HFF-Myc (cell line): ENCODE results near the gene CMYA5.

ENCODE experiments used
- DNase-seq: peaks from one replicate; pipeline ENCODE4 v3.0.0-alpha.2; 2011; ENCODE audit warnings: low read depth; ENCODE audit errors: extremely low read depth
- H3K4me3 ChIP-seq: replicated peaks from 2 replicates; pipeline ENCODE4 v1.5.1; 2011; ENCODE audit warnings: low read depth, mild to moderate bottlenecking, control low read depth, low read length
- TF ChIP-seq, protein P1 (sequence below): IDR thresholded peaks from 2 replicates; pipeline ENCODE4 v1.5.1; 2012; ENCODE audit warnings: mild to moderate bottlenecking, low read depth, low read length, control low read depth; ENCODE audit errors: missing control alignments

CMYA5 gene

DNA sequence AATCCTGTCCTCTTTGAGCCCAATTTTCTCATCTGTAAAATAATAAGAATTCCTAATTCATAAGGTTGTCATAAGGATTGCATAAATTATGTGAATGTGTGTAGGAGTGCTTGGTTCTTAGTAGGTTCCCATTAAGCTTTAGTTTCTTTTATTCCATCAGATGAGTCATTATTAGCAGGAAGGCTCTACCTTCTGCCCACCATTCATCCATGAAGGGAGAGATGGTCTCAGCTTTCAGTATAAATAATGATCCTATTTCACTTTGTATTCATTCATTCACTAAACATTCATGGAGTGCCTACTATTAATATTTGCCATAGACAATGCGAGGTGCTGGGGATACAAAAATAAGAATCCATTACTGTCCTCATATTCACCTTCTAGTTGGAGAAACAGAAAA, 3.0 kb downstream of the CMYA5 start:
- no peak overlapping the region for H3K4me3 ChIP-seq
- TF ChIP-seq, protein P1, sequence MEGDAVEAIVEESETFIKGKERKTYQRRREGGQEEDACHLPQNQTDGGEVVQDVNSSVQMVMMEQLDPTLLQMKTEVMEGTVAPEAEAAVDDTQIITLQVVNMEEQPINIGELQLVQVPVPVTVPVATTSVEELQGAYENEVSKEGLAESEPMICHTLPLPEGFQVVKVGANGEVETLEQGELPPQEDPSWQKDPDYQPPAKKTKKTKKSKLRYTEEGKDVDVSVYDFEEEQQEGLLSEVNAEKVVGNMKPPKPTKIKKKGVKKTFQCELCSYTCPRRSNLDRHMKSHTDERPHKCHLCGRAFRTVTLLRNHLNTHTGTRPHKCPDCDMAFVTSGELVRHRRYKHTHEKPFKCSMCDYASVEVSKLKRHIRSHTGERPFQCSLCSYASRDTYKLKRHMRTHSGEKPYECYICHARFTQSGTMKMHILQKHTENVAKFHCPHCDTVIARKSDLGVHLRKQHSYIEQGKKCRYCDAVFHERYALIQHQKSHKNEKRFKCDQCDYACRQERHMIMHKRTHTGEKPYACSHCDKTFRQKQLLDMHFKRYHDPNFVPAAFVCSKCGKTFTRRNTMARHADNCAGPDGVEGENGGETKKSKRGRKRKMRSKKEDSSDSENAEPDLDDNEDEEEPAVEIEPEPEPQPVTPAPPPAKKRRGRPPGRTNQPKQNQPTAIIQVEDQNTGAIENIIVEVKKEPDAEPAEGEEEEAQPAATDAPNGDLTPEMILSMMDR: no peak
- no peak for DNase-seq

DNA sequence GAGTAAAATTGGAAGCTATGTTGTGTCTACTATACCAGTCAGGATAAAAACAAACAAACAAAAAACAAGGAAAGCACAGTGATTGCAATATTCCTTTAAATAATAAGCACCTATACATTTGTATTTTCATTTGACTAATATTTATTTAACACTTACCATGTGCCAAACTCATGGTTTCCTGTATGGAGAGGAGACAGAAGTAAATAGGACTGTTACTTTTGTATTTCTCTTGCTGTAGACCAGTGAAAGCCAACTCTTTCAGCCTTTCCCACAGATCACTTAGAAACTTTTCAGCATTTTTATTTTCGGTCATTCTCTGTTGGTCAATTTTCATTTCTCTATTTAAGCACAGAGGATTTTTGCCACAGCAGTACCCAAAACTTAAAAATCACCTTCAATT, 4.5 kb downstream of the CMYA5 start:
- no peak overlapping the region for H3K4me3 ChIP-seq
- TF ChIP-seq, protein P1: no peak
- no peak for DNase-seq

DNA sequence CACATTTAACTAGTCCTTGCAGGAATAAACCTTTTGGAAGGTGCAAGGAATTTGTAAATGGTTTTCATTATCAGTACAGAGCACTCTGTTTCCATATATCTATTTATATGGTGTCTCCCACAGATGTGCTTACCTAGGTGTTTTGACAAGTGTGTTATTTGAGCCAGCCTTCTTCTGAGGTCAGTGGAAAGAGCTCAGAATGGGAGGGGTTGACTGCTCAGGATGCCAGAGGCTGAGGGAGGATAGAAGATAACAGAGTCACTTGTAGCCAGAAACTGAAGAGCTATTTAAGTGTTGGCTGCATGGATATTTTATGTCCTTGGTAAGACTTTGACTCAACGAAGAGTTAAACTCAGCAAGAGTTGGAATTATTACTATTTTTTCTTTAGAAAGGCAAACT, 5.0 kb downstream of the CMYA5 start:
- DNase-seq: no peak

DNA sequence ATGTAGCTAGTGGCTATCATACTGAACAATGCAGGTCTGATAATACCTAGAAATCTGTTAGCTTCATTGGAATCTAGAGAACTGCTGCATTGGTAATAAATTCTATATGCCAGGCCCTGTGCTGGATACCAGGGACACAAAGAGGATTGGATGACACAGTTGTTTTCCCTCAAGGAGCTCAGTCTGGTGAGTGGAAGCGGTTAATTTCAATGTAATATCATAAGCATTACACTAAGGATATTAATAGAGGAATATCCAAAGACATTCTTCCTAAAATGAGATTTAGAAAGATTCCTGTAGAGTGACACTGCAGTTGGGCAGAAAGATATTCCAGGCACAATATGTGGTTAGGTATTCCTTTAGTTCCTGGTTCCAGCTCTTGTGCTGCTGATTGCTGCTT, 5.9 kb downstream of the CMYA5 start:
- no peak for DNase-seq
- TF ChIP-seq, protein P1: no peak
- H3K4me3 ChIP-seq: no peak overlapping the region

More for the DNA sequence above, 5.0 kb downstream of the CMYA5 start:
- H3K4me3 ChIP-seq: no peak overlapping the region
- TF ChIP-seq, protein P1: no peak

DNA sequence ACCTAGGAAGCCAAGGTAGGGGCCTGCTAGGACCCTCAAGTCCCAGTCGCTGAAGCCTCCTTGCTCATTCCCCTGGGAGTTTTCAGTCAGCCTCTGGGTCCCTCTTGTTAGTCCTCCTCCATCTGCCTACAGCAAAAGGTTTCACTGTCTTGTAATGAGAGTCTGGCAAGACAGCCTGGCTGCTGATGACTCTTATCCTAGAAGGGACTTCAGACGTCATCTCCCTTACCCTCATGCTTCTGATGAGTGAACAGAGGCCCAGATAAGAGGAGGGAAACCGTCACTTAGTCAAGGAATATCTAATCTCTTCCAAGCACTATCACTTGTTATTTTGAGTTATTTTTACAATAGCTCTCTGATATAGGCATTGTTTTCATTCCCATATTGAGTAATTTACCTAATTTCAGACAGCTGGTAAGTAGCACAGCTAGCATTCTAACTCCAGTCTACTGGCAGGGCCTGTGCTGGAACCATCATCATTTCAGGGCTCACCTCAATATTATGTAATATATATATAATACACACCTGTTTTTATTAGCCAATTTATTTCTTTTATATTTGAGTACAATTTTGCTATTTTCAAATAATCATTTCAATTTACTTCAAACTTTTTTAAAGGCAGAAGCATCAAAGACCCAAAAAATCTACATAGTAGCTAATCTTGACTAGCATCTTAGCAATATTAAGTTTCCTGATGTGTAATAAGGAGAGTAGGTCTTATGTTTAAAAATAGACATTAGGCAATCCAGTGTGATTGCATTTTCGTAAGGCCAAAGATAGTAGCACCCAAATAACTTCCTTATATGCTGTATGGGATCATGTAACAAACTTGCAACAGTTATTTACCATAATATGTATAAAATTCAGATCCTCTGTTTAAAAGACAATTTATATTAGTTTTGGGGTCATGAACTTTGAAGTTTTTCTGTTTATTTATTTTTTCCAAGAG, 7.9 kb downstream of the CMYA5 start:
- no peak overlapping the region for H3K4me3 ChIP-seq
- no peak for DNase-seq
- TF ChIP-seq, protein P1: no peak

DNA sequence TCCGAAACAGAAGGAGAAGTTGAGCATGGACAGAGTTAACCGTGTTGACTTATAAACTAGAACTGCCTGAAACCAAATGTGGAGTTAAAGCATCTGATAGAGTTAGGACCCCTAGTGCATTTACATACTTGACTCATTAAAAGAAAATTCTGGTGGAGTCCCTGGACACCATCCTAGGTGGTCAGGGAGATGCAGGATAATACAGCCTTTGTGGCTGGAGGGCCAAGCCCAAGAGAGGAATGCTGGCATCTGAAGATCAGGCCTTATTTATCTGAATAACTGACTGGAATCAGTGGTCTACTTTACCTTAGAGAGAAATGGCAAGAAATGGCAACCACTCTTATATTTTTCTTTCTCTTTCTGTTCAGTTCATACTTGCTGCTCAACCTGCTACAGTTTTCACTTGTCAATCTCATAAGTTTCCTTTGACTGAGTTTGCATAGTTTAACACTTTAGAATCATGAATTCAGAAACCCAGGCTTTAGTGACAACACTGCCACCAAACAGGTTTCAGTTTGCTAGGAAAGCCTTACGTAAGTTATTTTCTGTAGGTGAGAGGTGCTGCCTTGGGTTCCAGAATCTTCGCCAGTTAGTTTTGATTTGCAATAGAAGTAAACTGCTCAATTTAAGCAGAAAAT, 10.2 kb downstream of the CMYA5 start:
- no peak for DNase-seq
- TF ChIP-seq, protein P1: no peak
- H3K4me3 ChIP-seq: no peak overlapping the region
